NCI-H2227 (cell line): ENCODE results near the gene CYP26A1.

Experiments
- DNase-seq: peaks from one replicate; lab custom pipeline; 2025; ENCODE audit not compliant: unreplicated experiment; lab: John Stamatoyannopoulos, UW

CYP26A1 gene

GRCh38 chr10:93115661-93116383, 42.1 kb downstream of the CYP26A1 start:
- peak; percentile 46 for DNase-seq

DNA sequence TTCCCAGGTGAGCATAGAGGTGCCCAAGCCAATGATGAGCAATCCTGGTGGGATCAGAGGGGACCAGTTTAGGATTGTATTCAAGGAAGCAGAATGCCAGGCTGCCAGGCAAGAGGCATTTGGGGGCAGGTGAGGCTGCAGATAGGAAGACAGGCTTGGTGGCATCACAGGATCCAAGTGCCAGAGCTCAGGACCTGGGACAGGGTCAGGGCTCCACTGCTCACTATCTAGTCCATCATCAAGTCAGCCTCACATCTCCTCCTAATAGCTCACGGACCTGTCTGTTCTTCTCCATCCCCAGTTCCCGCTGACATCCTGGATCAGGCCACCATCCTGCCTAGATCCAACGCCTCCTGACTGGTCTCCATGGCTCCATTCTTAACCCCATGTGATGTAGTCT, 47.6 kb downstream of the CYP26A1 start:
- no peak for DNase-seq

- no peak for DNase-seq
These were observed 50.1 kb downstream of the CYP26A1 start for GRCh38 chr10:93123766-93124165.

DNA sequence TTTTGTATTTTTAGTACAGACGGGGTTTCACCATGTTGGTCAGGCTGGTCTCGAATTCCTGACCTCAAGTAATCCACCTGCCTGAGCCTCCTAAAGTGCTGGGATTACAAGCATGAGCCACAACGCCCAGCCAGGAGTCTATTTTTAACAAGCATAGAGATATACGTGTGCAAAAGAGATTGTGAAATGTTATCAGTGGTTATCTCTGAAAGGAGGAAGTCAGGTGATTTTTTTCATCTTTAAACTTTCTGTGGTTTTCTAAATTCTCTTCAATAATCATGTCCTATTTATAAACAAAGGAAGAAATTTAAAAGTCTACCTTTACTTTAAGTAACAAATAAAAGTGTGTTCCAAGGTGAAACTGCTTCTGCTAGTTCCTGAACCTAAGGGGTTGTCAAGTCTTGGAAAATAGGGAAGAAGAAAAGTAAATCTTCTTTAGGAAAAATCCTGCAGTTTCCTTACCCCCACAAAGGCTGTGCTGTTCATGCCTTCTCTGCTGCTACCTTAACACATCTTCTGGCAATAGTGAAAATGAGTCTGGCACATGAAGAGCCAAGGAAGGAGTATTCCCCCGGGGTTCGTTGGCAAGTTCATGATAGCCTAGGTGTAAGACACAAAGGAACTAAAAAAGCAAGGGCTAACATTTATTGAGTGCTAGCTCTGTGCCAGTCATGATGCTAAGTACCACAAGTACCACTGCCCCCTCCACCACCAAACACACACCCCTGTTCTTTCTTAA, 51.1 kb downstream of the CYP26A1 start:
- DNase-seq, result no peak

GRCh38 chr10:93125966-93126365, 52.3 kb downstream of the CYP26A1 start:
- DNase-seq, result no peak

DNA sequence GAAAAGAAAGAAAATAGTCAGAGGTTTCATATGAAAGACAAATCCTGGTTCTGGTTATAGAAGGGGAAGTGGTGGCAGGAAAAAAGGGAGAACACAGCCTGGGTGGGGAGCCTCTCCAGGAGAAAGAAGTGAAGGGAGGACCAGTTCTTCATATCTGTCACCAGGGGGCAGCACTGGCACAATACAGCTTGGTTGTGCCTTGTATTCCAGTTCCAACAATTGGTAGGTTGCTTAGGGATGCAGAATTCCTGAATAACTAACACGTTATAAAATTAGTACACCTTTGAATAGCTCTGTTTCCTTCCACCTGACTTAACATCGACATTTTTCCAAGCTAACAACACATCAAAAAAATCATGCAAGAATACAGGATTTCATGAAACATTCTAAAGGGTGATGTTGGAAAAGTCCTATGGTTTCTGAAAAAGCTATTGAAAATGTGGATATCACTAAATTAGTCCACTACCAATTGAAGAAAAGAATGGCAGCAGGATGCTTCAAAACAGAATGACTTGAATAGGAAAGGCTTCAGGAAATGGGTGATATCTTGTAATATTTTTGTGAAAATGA, 52.9 kb downstream of the CYP26A1 start:
- DNase-seq, result no peak
